Motor neuron (in vitro differentiated cells): ENCODE data around the gene TMEM123. TPM values are rescaled to one million over a fixed set of nuclear protein-coding genes. Genes with fewer than 3 reads are reported as not detected.

ENCODE experiments used
- ATAC-seq, 8 experiments: fragments of 200-7000 bp; cut with Tn5 transposase; replicated peaks in 6 of 8; 2 replicates each; pipeline ENCODE4 v1.8.0; 2021; ENCODE audit warnings: mild to moderate bottlenecking in 8 of 8, moderate library complexity in 8 of 8
- H3K27ac ChIP-seq, 2 donors: fragments of 250-450 bp; sonication (Bioruptor Pico); 2 replicates each; pipeline ENCODE4 v1.9.0; 2021; ENCODE audit warnings: antibody characterized with exemption in 2 of 2, mild to moderate bottlenecking in 2 of 2, moderate library complexity in 1 of 2
- H3K4me1 ChIP-seq, 2 donors: fragments of 250-450 bp; sonication (Bioruptor Pico); replicated peaks in 1 of 2; 2 replicates each; pipeline ENCODE4 v1.6.1; 2021; ENCODE audit warnings: antibody characterized with exemption in 2 of 2, mild to moderate bottlenecking in 2 of 2, moderate library complexity in 1 of 2
- H3K4me3 ChIP-seq, 5 donors: fragments of 250-450 bp; sonication (Bioruptor Pico); 2 replicates each; pipeline ENCODE4 v1.9.0; 2021; ENCODE audit warnings: antibody characterized with exemption in 5 of 5, mild to moderate bottlenecking in 5 of 5, moderate library complexity in 4 of 5
- WGBS, 10 experiments: fragments of 450-650 bp; shearing (Covaris generic); methylation state at CpG; one replicate each; pipeline ENCODE4 v1.0.0; 2022; 5-methylcytosine and 5-hydroxymethylcytosine counted together
- in situ Hi-C, 9 experiments: fragments of 400-800 bp; cut with MboI; loops; one replicate each; pipeline ENCODE4 v1.15.0; 2021; ENCODE audit warnings: low sequenced_read_pairs in 9 of 9, low pct_unique_long_range_greater_than_20kb in 2 of 9; ENCODE audit not compliant: unreplicated experiment in 9 of 9
- total RNA-seq, 8 experiments: library from RNA; unstranded; fragments of 300-600 nt; gene quantifications; 2 replicates each; pipeline versions ENCODE4 v1.2.3 to v1.2.4, GENCODE V29; 2022

Gene TMEM123
- total RNA-seq = 100 to 1,000 TPM in 2 of 8 experiments, 10 to 100 TPM in 6; 18.3 to 123 (median 60.0) TPM

GRCh38 chr11:102452461-102453301 lies at the start of gene TMEM123:
TMEM123 (minus strand) TSS chr11:102452765; CDS start chr11:102452623, 142 bp downstream.
- H3K27ac ChIP-seq = peak within 1 kb of the TSS in 1 of 2 donors; percentile 61
- in situ Hi-C loops = no loop called here

GRCh38 chr11:102500829-102501228 lies 48.3 kb upstream of the TMEM123 start:
- WGBS, 10 experiments = 63 to 100% (median 92%) methylated on average over 1 to 2 of the region's 2 CpGs; no CpG with 5 or more reads in 1 of the 10 experiments
- no peak overlapping the region for H3K27ac ChIP-seq
- H3K4me3 ChIP-seq = no peak overlapping the region
- H3K4me1 ChIP-seq = no peaks in the 10 kb centered on the region
- in situ Hi-C loops = no loop called here
- ATAC-seq = no peak

More at GRCh38 chr11:102452461-102453301, at the start of gene TMEM123:
- peaks cover 16 to 20% of the 10 kb centered on the region in 2 donors for H3K4me1 ChIP-seq
- peak within 1 kb of the TSS; percentile 51 to 71 (median 60) for H3K4me3 ChIP-seq
- peak; percentile 51 to 85 (median 79) for ATAC-seq
- WGBS, 10 experiments = 0% methylated on average over 1 to 6 of the region's 83 CpGs; no CpG with 5 or more reads in 6 of the 10 experiments

GRCh38 chr11:102499931-102500330 lies 47.4 kb upstream of the TMEM123 start:
- ATAC-seq = no peak
- WGBS, 10 experiments = 0 to 89% (median 44%) methylated on average over 1 to 2 of the region's 2 CpGs; no CpG with 5 or more reads in 3 of the 10 experiments
- in situ Hi-C loops = loop anchor here in 4 of 9 experiments (10.0 to 25.0 kb wide), 2 partner anchors 113 to 155 kb away; partner anchors contain the start of gene BIRC2 (in 1 of the 4)

GRCh38 chr11:102499151-102499550 lies 46.6 kb upstream of the TMEM123 start:
- no peak for ATAC-seq
- in situ Hi-C loops = loop anchor here in 4 of 9 experiments (10.0 to 25.0 kb wide), 2 partner anchors 112 to 154 kb away; partner anchors contain the start of gene BIRC2 (in 1 of the 4)
- no peaks in the 10 kb centered on the region for H3K4me1 ChIP-seq
- WGBS, 10 experiments = 74 to 100% (median 92%) methylated on average over 1 to 3 of the region's 3 CpGs; no CpG with 5 or more reads in 3 of the 10 experiments
- H3K4me3 ChIP-seq = no peak overlapping the region
- H3K27ac ChIP-seq = no peak overlapping the region

More at GRCh38 chr11:102499931-102500330, 47.4 kb upstream of the TMEM123 start:
- Histone ChIP-seq H3K4me3 (no peak overlapping the region), H3K4me1 (no peaks in the 10 kb centered on the region), H3K27ac (no peak overlapping the region)

GRCh38 chr11:102497061-102497460 lies 44.5 kb upstream of the TMEM123 start:
- no peak overlapping the region for H3K4me3 ChIP-seq
- H3K4me1 ChIP-seq = no peaks in the 10 kb centered on the region
- WGBS, 10 experiments = 78 to 100% (median 100%) methylated on average over 1 to 3 of the region's 4 CpGs; no CpG with 5 or more reads in 5 of the 10 experiments
- in situ Hi-C loops = loop anchor here in 4 of 9 experiments (10.0 to 25.0 kb wide), 2 partner anchors 110 to 152 kb away; partner anchors contain the start of gene BIRC2 (in 1 of the 4)
- no peak overlapping the region for H3K27ac ChIP-seq
- no peak for ATAC-seq

- ATAC-seq = peak; percentile 55 to 97 (median 68)
- H3K4me1 ChIP-seq = no peaks in the 10 kb centered on the region
- no peak overlapping the region for H3K27ac ChIP-seq
- in situ Hi-C loops = loop anchor here in 4 of 9 experiments (10.0 to 25.0 kb wide), 2 partner anchors 108 to 151 kb away; partner anchors contain the start of gene BIRC2 (in 1 of the 4)
- H3K4me3 ChIP-seq = no peak overlapping the region
- WGBS, 10 experiments = 4 to 55% (median 31%) methylated on average over 2 to 11 of the region's 12 CpGs
These were observed 42.8 kb upstream of the TMEM123 start for GRCh38 chr11:102495161-102496042.

- H3K4me1 ChIP-seq = no peaks in the 10 kb centered on the region
- ATAC-seq = peak in 1 of 8 experiments; percentile 58
- H3K4me3 ChIP-seq = no peak overlapping the region
- in situ Hi-C loops = loop anchor here in 4 of 9 experiments (10.0 to 25.0 kb wide), 2 partner anchors 107 to 149 kb away; partner anchors contain the start of gene BIRC2 (in 1 of the 4)
- 0 to 100% (median 82%) methylated on average over 2 to 6 of the region's 6 CpGs; no CpG with 5 or more reads in 3 of the 10 experiments for WGBS, 10 experiments
- H3K27ac ChIP-seq = no peak overlapping the region
These were observed 41.7 kb upstream of the TMEM123 start for GRCh38 chr11:102494216-102494615.

GRCh38 chr11:102493524-102493923 lies 41.0 kb upstream of the TMEM123 start:
- no peak for ATAC-seq
- Histone ChIP-seq H3K4me3 (no peak overlapping the region), H3K4me1 (no peaks in the 10 kb centered on the region), H3K27ac (no peak overlapping the region)
- in situ Hi-C loops = loop anchor here in 4 of 9 experiments (10.0 to 25.0 kb wide), 2 partner anchors 106 to 149 kb away; partner anchors contain the start of gene BIRC2 (in 1 of the 4)
- WGBS, 10 experiments = 63 to 100% (median 86%) methylated on average over 1 to 5 of the region's 5 CpGs; no CpG with 5 or more reads in 1 of the 10 experiments

- in situ Hi-C loops = loop anchor here in 4 of 9 experiments (10.0 to 25.0 kb wide), 2 partner anchors 105 to 147 kb away; partner anchors contain the start of gene BIRC2 (in 1 of the 4)
- Histone ChIP-seq H3K27ac (no peak overlapping the region), H3K4me3 (no peak overlapping the region), H3K4me1 (no peaks in the 10 kb centered on the region)
- WGBS, 10 experiments = 69 to 100% (median 88%) methylated on average over 1 to 2 of the region's 2 CpGs
- no peak for ATAC-seq
These were observed 39.4 kb upstream of the TMEM123 start for GRCh38 chr11:102491969-102492368.

- in situ Hi-C loops = loop anchor here in 4 of 9 experiments (10.0 to 25.0 kb wide), 2 partner anchors 102 to 145 kb away; partner anchors contain the start of gene BIRC2 (in 1 of the 4)
- ATAC-seq = no peak
- Histone ChIP-seq H3K27ac (no peak overlapping the region), H3K4me3 (no peak overlapping the region), H3K4me1 (no peaks in the 10 kb centered on the region)
- WGBS, 10 experiments = 52 to 92% (median 77%) methylated on average over 2 to 5 of the region's 5 CpGs
These were observed 36.9 kb upstream of the TMEM123 start for GRCh38 chr11:102489186-102490145.

GRCh38 chr11:102488208-102488607 lies 35.6 kb upstream of the TMEM123 start:
- WGBS, 10 experiments = 25 to 78% (median 56%) methylated on average over 1 to 3 of the region's 3 CpGs; no CpG with 5 or more reads in 1 of the 10 experiments
- ATAC-seq = peak in 1 of 8 experiments; percentile 29
- no peak overlapping the region for H3K27ac ChIP-seq
- H3K4me3 ChIP-seq = no peak overlapping the region
- in situ Hi-C loops = loop anchor here in 3 of 9 experiments (25.0 kb wide), 1 partner anchor 101 kb away; no protein-coding TSS in a partner anchor
- no peaks in the 10 kb centered on the region for H3K4me1 ChIP-seq
